Gastrocnemius medialis (tissue), 4 donors: ENCODE measurements around the gene PRKG1. TPM values are rescaled to one million over a fixed set of nuclear protein-coding genes. Genes with fewer than 3 reads are reported as not detected.

ENCODE experiments used
- ATAC-seq, 2 donors: fragments of 150-250 bp; one replicate each; pipeline ENCODE4 v1.9.1; 2016
- DNase-seq, 2 donors: peaks; one replicate each; pipeline ENCODE4 v3.0.0-alpha.2; 2019
- H3K27ac ChIP-seq, 4 donors: fragments of 200-600 bp; sonication (generic); 1 replicate in 1 of 4; 2 replicates in 3 of 4; pipeline ENCODE4 v1.5.1; 2016 to 2018; ENCODE audit warnings: mild to moderate bottlenecking in 2 of 4, moderate library complexity in 1 of 4
- H3K27me3 ChIP-seq, 3 donors: fragments of 200-600 bp; sonication (generic) in 2 of 3; 1 replicate in 1 of 3; 2 replicates in 2 of 3; pipeline versions ENCODE4 v1.5.1 to v1.6.0; 2016 to 2019; ENCODE audit warnings: mild to moderate bottlenecking in 1 of 3, moderate library complexity in 1 of 3
- H3K36me3 ChIP-seq, 2 donors: fragments of 200-600 bp; sonication (generic) in 1 of 2; one replicate each; pipeline ENCODE4 v1.5.1; 2017 to 2018
- H3K4me1 ChIP-seq, 2 donors: fragments of 200-600 bp; sonication (generic) in 1 of 2; one replicate each; pipeline ENCODE4 v1.5.1; 2016 to 2017; ENCODE audit warnings: mild to moderate bottlenecking in 2 of 2
- H3K4me3 ChIP-seq, 4 donors: fragments of 200-600 bp; sonication (generic) in 3 of 4; 1 replicate in 1 of 4; 2 replicates in 3 of 4; pipeline ENCODE4 v1.5.1; 2016 to 2019; ENCODE audit warnings: mild to moderate bottlenecking in 2 of 4
- H3K9me3 ChIP-seq, 3 donors: fragments of 200-600 bp; sonication (generic) in 2 of 3; 1 replicate in 1 of 3; 2 replicates in 2 of 3; pipeline ENCODE4 v1.5.1; 2016 to 2019
- CTCF ChIP-seq, 5 experiments: fragments of 450-650 bp in 3 of 5; fragments of 200-600 bp in 2 of 5; sonication (generic) in 2 of 5; IDR thresholded peaks in 4 of 5; conservative IDR thresholded peaks in 1 of 5; 1 replicate in 4 of 5; 2 replicates in 1 of 5; pipeline ENCODE4 v1.5.1; 2016 to 2019; ENCODE audit warnings: antibody characterized with exemption in 5 of 5, mild to moderate bottlenecking in 3 of 5, moderate library complexity in 3 of 5
- POLR2A ChIP-seq, 2 donors: fragments of 450-650 bp; IDR thresholded peaks; one replicate each; pipeline ENCODE4 v1.6.1; 2017; ENCODE audit warnings: antibody characterized with exemption in 2 of 2, mild to moderate bottlenecking in 2 of 2, moderate library complexity in 2 of 2
- in situ Hi-C, 4 donors: fragments of 200-750 bp; cut with MboI; loops; one replicate each; pipeline versions ENCODE4 v1.15.0 to v1.8.0; 2017; ENCODE audit warnings: low sequenced_read_pairs in 4 of 4
- intact Hi-C: fragments of 100-400 bp; cut with DNase I; formaldehyde crosslinking; loops from one replicate; pipeline ENCODE4 v1.15.1; 2023; ENCODE audit warnings: low total_unique reads
- total RNA-seq, 4 donors: library from RNA; depleted of rRNA; stranded (reverse); fragments of >200 nt; gene quantifications; one replicate each; pipeline versions ENCODE4 v1.1.0 to v1.2.3, GENCODE V29; 2016

Gene PRKG1
- total RNA-seq, 4 donors from 2014 or later = 10.4 to 39.4 (median 25.1) TPM

GRCh38 chr10:51617576-51618235 lies 543.4 kb downstream of the PRKG1 start:
- H3K27ac ChIP-seq = no peak overlapping the region
- peaks cover 0 to 9% of the 10 kb centered on the region in 2 donors for H3K4me1 ChIP-seq
- no peaks in the 10 kb centered on the region for H3K9me3 ChIP-seq
- H3K4me3 ChIP-seq = no peak overlapping the region
- TF ChIP-seq CTCF (IDR thresholded peaks at IDR 0.05 in 4 of 5, conservative IDR thresholded peaks at IDR 0.05 in 1 of 5) (no peak), POLR2A (IDR thresholded peaks at IDR 0.05) (no peak)
- H3K27me3 ChIP-seq = no peaks in the 10 kb centered on the region
- ATAC-seq = no peak
- DNase-seq = no peak
- H3K36me3 ChIP-seq = no peaks in the 10 kb centered on the region
- intact Hi-C loops (no loop called here), in situ Hi-C loops (no loop called here)

GRCh38 chr10:51619365-51619764 lies 545.1 kb downstream of the PRKG1 start:
- Histone ChIP-seq H3K27ac (no peak overlapping the region), H3K36me3 (no peaks in the 10 kb centered on the region), H3K27me3 (no peaks in the 10 kb centered on the region), H3K4me3 (no peak overlapping the region), H3K4me1 (peaks cover 0 to 9% of the 10 kb centered on the region in 2 donors), H3K9me3 (no peaks in the 10 kb centered on the region)
- in situ Hi-C loops = no loop called here
- ATAC-seq (no peak), DNase-seq (no peak)
- TF ChIP-seq CTCF (IDR thresholded peaks at IDR 0.05 in 4 of 5, conservative IDR thresholded peaks at IDR 0.05 in 1 of 5) (no peak), POLR2A (IDR thresholded peaks at IDR 0.05) (no peak)
- intact Hi-C loops = no loop called here

GRCh38 chr10:51620131-51620530 lies 545.8 kb downstream of the PRKG1 start:
- Histone ChIP-seq H3K27ac (no peak overlapping the region), H3K4me1 (peaks cover 0 to 9% of the 10 kb centered on the region in 2 donors), H3K9me3 (no peaks in the 10 kb centered on the region), H3K36me3 (no peaks in the 10 kb centered on the region), H3K27me3 (no peaks in the 10 kb centered on the region), H3K4me3 (no peak overlapping the region)
- in situ Hi-C loops = no loop called here
- DNase-seq (no peak), ATAC-seq (no peak)
- intact Hi-C loops = no loop called here
- TF ChIP-seq CTCF (IDR thresholded peaks at IDR 0.05 in 4 of 5, conservative IDR thresholded peaks at IDR 0.05 in 1 of 5) = no peak
- no peak for TF ChIP-seq POLR2A (IDR thresholded peaks at IDR 0.05)

- no peaks in the 10 kb centered on the region for H3K36me3 ChIP-seq
- no peaks in the 10 kb centered on the region for H3K27me3 ChIP-seq
- H3K4me1 ChIP-seq = no peaks in the 10 kb centered on the region
- H3K9me3 ChIP-seq = no peaks in the 10 kb centered on the region
- no peak overlapping the region for H3K4me3 ChIP-seq
- DNase-seq (no peak), ATAC-seq (no peak)
- H3K27ac ChIP-seq = no peak overlapping the region
- intact Hi-C loops = no loop called here
- in situ Hi-C loops = no loop called here
- TF ChIP-seq CTCF (IDR thresholded peaks at IDR 0.05 in 4 of 5, conservative IDR thresholded peaks at IDR 0.05 in 1 of 5) (no peak), POLR2A (IDR thresholded peaks at IDR 0.05) (no peak)
Measured at GRCh38 chr10:51624013-51624412, 549.7 kb downstream of the PRKG1 start.
